ENCODE measurements around the gene SLC6A7. TPM values are rescaled to one million over a fixed set of nuclear protein-coding genes. Genes with fewer than 3 reads are reported as not detected.

SLC6A7 gene
- total RNA-seq, 1 experiment from 2014 or later, result not detected

GRCh38 chr5:150186137-150186536 is 3.7 kb upstream of the SLC6A7 start:
- DNase-seq (ENCODE audit: low spot score), result no peak
- in situ Hi-C loops (cut with HindIII; ENCODE audit: low sequenced_read_pairs), result no loop called here

DNA sequence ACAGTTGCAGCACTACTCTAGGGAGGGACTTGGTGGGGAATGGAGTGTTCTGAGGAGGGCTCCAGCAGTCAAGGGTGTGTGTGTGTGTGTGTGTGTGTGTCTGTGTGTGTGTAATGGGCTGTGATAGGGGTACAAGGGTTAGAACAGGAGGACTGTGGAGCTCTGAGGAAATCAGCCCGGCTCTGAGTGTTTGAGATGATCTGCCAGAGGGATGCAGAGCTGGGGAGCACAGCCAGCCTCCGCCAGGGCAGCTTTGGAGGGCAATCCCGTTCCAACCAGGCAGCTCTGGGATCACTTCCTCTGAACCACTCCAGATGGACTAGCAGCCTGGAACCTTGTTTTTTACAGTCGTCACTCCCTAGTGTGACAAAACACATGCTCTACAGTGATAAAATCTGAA is 3.0 kb upstream of the SLC6A7 start:
- peak; percentile 94 for DNase-seq (ENCODE audit: low spot score)
- in situ Hi-C loops (cut with HindIII; ENCODE audit: low sequenced_read_pairs), result no loop called here

DNA sequence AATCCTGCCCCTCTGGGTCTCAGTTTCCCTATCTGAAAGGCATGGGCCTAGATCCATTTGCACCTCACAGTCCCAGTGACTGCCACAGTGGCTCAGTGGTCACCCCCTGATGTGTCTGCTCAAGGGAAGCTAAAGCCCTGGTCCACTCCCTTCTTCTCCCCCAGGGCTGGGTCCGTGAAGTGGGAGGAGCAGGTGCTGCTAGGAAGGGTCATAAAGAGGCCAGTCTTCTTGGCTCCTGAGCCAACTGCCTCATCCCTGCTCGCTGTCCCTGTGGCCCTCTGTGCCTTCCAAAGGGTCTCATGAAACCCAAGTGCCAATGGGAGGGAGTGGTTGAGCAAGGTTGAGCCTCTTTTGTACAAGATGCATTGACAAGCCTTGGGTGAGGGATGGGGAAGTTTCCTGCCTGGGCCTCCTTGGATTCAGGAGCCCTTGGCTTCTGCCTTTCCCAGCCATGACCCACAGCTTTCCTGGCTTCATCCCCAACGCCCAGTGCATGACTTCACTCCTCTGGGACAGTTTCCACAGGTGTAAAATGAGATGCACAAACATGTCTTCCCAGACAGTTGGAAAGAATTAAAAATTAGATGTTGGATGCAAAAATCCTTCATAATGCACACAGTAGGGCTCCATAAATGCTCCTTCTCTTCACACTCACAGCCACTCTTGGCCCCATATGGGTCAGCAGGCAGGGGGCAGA is 1.6 kb upstream of the SLC6A7 start:
- in situ Hi-C loops (cut with HindIII; ENCODE audit: low sequenced_read_pairs), result no loop called here

DNA sequence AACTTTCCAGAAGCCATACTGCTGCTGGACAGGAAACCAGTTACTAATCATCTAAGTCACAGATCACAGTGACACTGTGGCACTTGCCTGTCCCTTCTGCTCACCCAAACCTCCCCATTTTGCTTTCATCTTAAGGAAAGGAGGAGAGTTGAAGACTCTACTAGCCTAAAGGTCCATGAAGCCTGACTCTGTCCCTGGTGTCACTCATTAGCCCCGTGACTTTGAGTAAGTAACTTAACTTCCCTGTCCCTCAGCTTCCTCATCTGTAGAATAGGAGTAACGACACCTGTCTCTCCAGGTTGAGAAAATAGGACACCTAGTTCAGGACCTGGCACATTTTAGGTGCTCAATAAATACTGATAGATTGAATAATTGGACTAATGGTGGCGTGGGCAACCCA is 536 bp upstream of the SLC6A7 start:
- in situ Hi-C loops (cut with HindIII; ENCODE audit: low sequenced_read_pairs), result no loop called here

More for the DNA sequence above, 1.6 kb upstream of the SLC6A7 start:
- DNase-seq (ENCODE audit: low spot score), result no peak

DNA sequence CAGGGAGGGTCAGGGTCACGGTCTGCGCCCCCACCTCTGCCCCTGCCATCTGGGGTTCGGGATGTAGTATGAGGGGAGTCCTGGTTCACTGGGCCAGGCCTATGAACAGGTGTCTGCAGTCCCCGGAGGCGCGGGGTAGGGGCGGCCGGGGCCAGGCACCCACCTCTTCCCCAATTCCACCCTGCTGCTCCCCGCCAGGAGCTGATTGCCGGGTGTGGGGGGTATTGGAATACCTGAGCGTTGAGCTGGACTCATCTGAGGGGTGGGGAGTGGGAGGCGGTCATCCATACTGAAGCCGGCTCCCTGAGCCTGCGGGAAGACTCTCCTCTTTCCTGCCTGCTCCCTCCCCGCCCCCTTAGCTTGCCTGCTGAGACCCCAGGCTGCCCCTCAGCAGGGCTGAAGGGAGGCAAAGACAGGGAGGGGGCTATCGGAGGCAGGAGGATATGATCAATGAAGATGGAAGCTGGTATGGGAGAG is 679 bp downstream of the SLC6A7 start:
- in situ Hi-C loops (cut with HindIII; ENCODE audit: low sequenced_read_pairs), result no loop called here
- DNase-seq (ENCODE audit: low spot score), result peak; percentile 18

More for the DNA sequence above, 536 bp upstream of the SLC6A7 start:
- peak; percentile 26 for DNase-seq (ENCODE audit: low spot score)

GRCh38 chr5:150190987-150191386 is 1.1 kb downstream of the SLC6A7 start:
- in situ Hi-C loops (cut with HindIII; ENCODE audit: low sequenced_read_pairs), result no loop called here
- peak; percentile 53 for DNase-seq (ENCODE audit: low spot score)

DNA sequence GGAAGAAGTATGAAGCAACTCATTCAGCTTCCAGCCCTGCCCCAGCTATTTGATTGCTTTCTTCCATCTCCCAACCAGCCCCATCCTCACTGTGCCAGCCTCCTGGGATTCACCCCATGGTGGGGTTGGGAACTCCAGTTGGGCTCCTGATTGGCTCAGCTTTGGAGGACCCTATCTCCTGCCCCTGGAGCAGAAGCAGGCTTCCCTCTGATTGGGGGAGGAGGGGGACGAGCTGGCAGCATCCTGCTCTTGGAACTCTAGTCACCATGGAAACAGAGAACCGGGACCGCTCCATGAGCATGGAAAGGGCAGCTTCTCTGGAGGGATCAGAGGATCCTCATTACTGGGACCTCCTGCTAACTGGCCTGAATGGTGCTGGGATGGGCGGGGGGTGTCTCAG is 2.6 kb downstream of the SLC6A7 start:
- in situ Hi-C loops (cut with HindIII; ENCODE audit: low sequenced_read_pairs), result no loop called here
- DNase-seq (ENCODE audit: low spot score), result peak; percentile 77

DNA sequence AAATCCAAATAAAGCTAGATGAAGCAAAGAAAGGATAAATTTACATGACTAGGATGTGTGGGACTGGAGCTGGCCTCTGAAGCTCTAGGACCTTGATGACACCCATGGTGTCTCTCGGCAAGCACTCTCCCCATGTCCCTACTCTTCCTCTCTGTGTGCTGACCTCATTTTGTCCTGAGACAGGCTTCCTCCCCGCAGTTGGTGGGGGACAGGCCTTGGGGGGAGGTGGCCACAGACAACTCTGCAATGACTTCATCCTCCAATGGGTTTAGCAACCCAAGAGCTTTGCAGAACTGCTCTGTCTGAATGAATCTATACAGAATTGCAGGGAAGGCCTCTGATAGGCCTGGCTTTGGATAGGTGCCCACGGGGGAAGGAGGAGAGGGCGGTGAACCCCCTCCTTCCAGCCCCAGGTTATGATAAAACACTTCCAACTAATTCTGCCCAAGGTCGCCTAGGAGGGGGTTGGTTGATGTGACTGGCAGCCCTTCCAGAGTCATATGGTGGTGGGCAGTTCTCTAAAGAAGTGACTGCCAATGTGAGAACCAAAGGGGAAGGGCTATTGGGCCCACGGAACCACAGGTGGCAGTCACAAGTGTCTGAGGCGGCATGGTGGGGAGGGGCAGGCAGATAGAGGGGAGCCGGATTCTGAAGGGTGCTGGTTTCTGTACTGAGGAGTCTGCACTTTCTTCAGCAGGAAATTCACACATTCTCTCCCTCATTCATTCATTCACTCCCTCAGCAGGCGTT is 6.0 kb downstream of the SLC6A7 start:
- in situ Hi-C loops (cut with HindIII; ENCODE audit: low sequenced_read_pairs), result no loop called here
- DNase-seq (ENCODE audit: low spot score), result no peak

- DNase-seq (ENCODE audit: low spot score), result no peak
- in situ Hi-C loops (cut with HindIII; ENCODE audit: low sequenced_read_pairs), result no loop called here
These were observed 6.7 kb downstream of the SLC6A7 start for GRCh38 chr5:150196514-150196913.

DNA sequence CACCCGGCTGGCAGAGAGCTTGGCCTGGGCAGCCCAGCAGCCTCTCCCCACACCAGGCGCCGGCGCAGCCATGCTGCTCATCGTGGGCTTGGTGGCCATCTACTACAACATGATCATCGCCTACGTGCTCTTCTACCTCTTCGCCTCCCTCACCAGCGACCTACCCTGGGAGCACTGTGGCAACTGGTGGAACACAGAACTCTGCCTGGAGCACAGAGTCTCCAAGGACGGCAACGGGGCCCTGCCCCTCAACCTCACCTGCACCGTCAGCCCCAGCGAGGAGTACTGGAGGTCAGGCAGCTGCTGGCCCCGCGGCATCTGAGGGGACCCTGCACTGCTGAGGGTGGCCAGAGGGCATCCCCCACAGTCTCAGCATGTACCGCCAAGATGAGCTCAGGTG is 7.1 kb downstream of the SLC6A7 start:
- no peak for DNase-seq (ENCODE audit: low spot score)
- in situ Hi-C loops (cut with HindIII; ENCODE audit: low sequenced_read_pairs), result no loop called here

- in situ Hi-C loops (cut with HindIII; ENCODE audit: low sequenced_read_pairs), result no loop called here
- DNase-seq (ENCODE audit: low spot score), result no peak
These were observed 7.6 kb downstream of the SLC6A7 start for GRCh38 chr5:150197476-150197875.

DNA sequence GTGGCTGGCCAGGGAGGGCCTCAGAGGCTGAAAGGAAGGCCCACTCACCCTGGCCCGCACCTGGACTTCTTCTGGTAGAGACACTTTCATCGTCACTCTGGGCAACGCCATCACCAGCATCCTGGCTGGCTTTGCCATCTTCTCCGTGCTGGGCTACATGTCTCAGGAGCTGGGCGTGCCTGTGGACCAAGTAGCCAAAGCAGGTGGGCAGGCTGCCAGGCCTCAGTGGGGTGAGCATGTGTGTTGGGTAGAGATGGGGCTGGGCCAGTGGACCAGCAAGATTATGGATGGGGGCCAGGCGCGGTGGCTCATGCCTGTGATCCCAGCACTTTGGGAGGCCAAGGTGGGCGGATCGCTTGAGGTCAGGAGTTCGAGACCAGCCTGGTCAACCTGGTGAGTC is 12.6 kb downstream of the SLC6A7 start:
- in situ Hi-C loops (cut with HindIII; ENCODE audit: low sequenced_read_pairs), result no loop called here
- peak; percentile 83 for DNase-seq (ENCODE audit: low spot score)

- peak; percentile 47 for DNase-seq (ENCODE audit: low spot score)
- in situ Hi-C loops (cut with HindIII; ENCODE audit: low sequenced_read_pairs), result no loop called here
These were observed 14.1 kb downstream of the SLC6A7 start for GRCh38 chr5:150203832-150204589.

GRCh38 chr5:150204590-150204960 is 14.7 kb downstream of the SLC6A7 start:
- in situ Hi-C loops (cut with HindIII; ENCODE audit: low sequenced_read_pairs), result no loop called here
- no peak for DNase-seq (ENCODE audit: low spot score)

DNA sequence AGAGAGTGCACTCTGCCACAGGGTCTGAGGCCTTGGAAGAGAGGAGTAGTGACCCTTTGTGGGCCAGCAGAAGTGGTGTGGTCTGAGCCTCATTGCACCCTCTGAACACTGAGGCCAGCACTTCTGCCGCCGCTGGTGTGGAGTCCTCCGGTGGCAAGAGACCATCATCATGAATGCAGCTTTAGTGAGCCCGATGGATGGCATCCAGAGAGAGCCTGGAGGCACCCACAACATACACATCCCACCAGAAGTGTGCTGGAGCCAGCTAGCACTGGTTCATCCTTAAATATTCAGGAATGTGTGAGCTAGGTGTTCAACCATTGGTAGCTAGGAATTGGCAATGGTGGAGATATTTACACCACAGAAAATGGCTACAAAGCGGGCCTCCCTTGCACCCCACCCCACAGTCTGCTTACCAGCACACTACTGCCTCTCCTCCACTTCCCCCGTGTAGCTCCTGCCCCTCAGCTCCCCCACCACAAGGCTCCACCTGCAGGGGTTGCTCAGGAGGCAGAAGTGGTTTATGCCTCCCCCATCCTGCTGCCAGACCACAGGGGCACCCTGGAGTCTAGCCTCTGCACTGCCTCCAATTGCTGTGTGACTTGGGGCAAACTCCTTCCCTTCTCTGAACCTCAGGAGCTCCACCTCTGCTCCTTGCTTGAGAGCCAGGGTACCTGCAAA is 16.4 kb downstream of the SLC6A7 start:
- no peak for DNase-seq (ENCODE audit: low spot score)
- in situ Hi-C loops (cut with HindIII; ENCODE audit: low sequenced_read_pairs), result no loop called here

DNA sequence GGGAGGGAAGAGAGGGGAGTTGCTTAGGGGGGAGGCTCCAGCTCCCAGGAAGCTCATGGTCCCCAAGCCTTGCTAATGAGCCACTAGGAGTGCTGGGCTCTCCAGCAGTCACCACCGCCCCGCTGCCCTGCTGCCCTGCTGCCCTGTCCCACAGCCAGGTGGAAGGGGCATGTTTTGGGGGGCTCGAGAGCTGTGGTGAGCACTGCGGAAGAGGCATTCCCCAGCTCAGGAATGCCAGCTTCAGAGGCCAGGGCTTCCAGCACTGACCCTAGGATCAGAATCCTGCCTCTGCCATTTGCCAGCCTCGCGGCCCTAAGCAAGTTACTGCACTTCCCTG is 16.9 kb downstream of the SLC6A7 start:
- in situ Hi-C loops (cut with HindIII; ENCODE audit: low sequenced_read_pairs), result no loop called here
- DNase-seq (ENCODE audit: low spot score), result no peak

DNA sequence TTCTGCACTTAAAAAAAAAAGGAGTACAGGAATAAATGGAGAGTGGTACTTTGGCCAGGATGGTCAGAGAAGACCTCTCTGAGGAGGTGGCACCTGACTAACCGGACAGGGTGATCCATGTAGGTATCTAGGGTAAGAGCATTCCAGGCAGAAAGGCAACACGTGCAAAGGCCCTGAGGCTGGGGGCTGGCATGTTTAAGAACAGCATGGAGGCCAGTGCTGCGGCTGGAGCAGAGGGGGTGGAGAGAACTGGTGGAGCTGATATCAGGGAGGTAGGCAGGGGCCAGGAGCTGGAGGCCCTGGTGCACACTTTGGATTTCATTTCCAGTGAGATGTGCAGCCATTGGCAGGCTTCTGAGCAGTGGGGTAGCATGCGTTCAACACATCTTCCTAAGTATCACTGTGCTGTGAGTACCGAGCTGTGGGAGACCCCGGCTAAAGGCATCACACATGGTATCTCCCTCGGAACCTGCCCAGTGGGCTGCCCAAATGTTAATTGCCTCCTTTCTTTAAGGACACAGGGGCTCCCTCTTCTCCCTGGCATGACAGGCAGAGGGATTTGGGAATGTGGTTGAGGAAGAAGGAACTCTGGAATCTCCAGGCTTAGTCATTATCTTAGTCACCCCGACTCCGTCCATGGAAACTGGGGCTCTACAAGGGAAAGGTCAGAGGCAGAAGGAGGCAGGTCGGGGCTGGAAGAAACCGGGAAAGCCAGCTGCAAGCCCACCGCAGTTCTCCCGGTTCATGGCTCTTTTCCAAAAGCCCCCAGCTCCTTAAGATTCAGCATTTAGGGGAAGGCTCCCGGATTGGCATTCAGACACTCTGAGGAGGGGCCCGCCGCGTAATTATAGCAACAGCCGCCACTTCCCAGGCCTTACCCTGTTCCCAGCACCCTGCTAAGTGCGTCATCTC is 18.6 kb downstream of the SLC6A7 start:
- in situ Hi-C loops (cut with HindIII; ENCODE audit: low sequenced_read_pairs), result no loop called here
- no peak for DNase-seq (ENCODE audit: low spot score)

- in situ Hi-C loops (cut with HindIII; ENCODE audit: low sequenced_read_pairs), result no loop called here
- no peak for DNase-seq (ENCODE audit: low spot score)
These were observed 19.3 kb downstream of the SLC6A7 start for GRCh38 chr5:150209099-150209635.
